ENCODE results near the gene CHST11. TPM values are rescaled to one million over a fixed set of nuclear protein-coding genes. Genes with fewer than 3 reads are reported as not detected.

The CHST11 gene
- total RNA-seq, 1 experiment from 2014 or later = 1.1 TPM

- CTCF ChIA-PET = interaction anchor here (0.8 kb wide), 1 partner anchor 168 kb away, joined by 3 read pairs; no protein-coding TSS in a partner anchor
- Mint-ChIP-seq H3K4me1 (ENCODE audit: low read depth, unreplicated experiment) (no peaks in the 10 kb centered on the region), H3K36me3 (ENCODE audit: insufficient read depth, unreplicated experiment) (no peaks in the 10 kb centered on the region), H3K27me3 (ENCODE audit: unreplicated experiment) (peaks cover 82% of the 10 kb centered on the region), H3K9me3 (ENCODE audit: low read depth, unreplicated experiment) (peaks cover 2% of the 10 kb centered on the region), H3K4me3 (ENCODE audit: low read depth, unreplicated experiment) (no peak overlapping the region), H3K27ac (ENCODE audit: unreplicated experiment) (no peak overlapping the region)
- DNase-seq = no peak
- TF ChIP-seq CTCF (IDR thresholded peaks at IDR 0.05; ENCODE audit: unreplicated experiment) = no peak
- intact Hi-C loops (cut with micrococcal nuclease; ENCODE audit: unreplicated experiment) = no loop called here
- no TSS peak for BruUV-seq (replicated peaks)
These were observed 93.2 kb downstream of the CHST11 start for GRCh38 chr12:104549815-104550480.

GRCh38 chr12:104551313-104551931 is 94.7 kb downstream of the CHST11 start:
- DNase-seq = no peak
- TF ChIP-seq CTCF (IDR thresholded peaks at IDR 0.05; ENCODE audit: unreplicated experiment) = no peak
- Mint-ChIP-seq H3K4me3 (ENCODE audit: low read depth, unreplicated experiment) (no peak overlapping the region), H3K36me3 (ENCODE audit: insufficient read depth, unreplicated experiment) (no peaks in the 10 kb centered on the region), H3K4me1 (ENCODE audit: low read depth, unreplicated experiment) (no peaks in the 10 kb centered on the region), H3K27me3 (ENCODE audit: unreplicated experiment) (peaks cover 82% of the 10 kb centered on the region), H3K9me3 (ENCODE audit: low read depth, unreplicated experiment) (peaks cover 2% of the 10 kb centered on the region), H3K27ac (ENCODE audit: unreplicated experiment) (no peak overlapping the region)
- BruUV-seq (replicated peaks) = no TSS peak
- intact Hi-C loops (cut with micrococcal nuclease; ENCODE audit: unreplicated experiment) = no loop called here
- CTCF ChIA-PET = no interaction called here

- CTCF ChIA-PET = no interaction called here
These were observed 96.7 kb downstream of the CHST11 start for GRCh38 chr12:104553421-104553820.

GRCh38 chr12:104555648-104556047 is 98.9 kb downstream of the CHST11 start:
- no peaks in the 10 kb centered on the region for H3K36me3 Mint-ChIP-seq (ENCODE audit: insufficient read depth, unreplicated experiment)
- DNase-seq = no peak
- no TSS peak for BruUV-seq (replicated peaks)
- H3K4me1 Mint-ChIP-seq (ENCODE audit: low read depth, unreplicated experiment) = no peaks in the 10 kb centered on the region
- H3K27ac Mint-ChIP-seq (ENCODE audit: unreplicated experiment) = no peak overlapping the region
- TF ChIP-seq CTCF (IDR thresholded peaks at IDR 0.05; ENCODE audit: unreplicated experiment) = no peak
- peaks cover 89% of the 10 kb centered on the region for H3K27me3 Mint-ChIP-seq (ENCODE audit: unreplicated experiment)
- intact Hi-C loops (cut with micrococcal nuclease; ENCODE audit: unreplicated experiment) = no loop called here
- peaks cover 2% of the 10 kb centered on the region for H3K9me3 Mint-ChIP-seq (ENCODE audit: low read depth, unreplicated experiment)
- CTCF ChIA-PET = no interaction called here
- no peak overlapping the region for H3K4me3 Mint-ChIP-seq (ENCODE audit: low read depth, unreplicated experiment)

More at GRCh38 chr12:104553421-104553820, 96.7 kb downstream of the CHST11 start:
- peaks cover 81% of the 10 kb centered on the region for H3K27me3 Mint-ChIP-seq (ENCODE audit: unreplicated experiment)
- no peak overlapping the region for H3K27ac Mint-ChIP-seq (ENCODE audit: unreplicated experiment)
- H3K4me3 Mint-ChIP-seq (ENCODE audit: low read depth, unreplicated experiment) = no peak overlapping the region
- no peaks in the 10 kb centered on the region for H3K36me3 Mint-ChIP-seq (ENCODE audit: insufficient read depth, unreplicated experiment)
- no peak for TF ChIP-seq CTCF (IDR thresholded peaks at IDR 0.05; ENCODE audit: unreplicated experiment)
- H3K4me1 Mint-ChIP-seq (ENCODE audit: low read depth, unreplicated experiment) = no peaks in the 10 kb centered on the region
- no TSS peak for BruUV-seq (replicated peaks)
- intact Hi-C loops (cut with micrococcal nuclease; ENCODE audit: unreplicated experiment) = no loop called here
- no peak for DNase-seq
- peaks cover 2% of the 10 kb centered on the region for H3K9me3 Mint-ChIP-seq (ENCODE audit: low read depth, unreplicated experiment)
